OCI-LY1 (cell line): ENCODE results near the gene KRTAP10-4.

ENCODE experiments used
- EZH2 ChIP-seq: fragments of 200-600 bp; sonication (generic), shearing (Covaris generic); IDR thresholded peaks from 2 replicates; pipeline ENCODE4 v1.8.0; 2017; ENCODE audit warnings: borderline replicate concordance, mixed run types, mild to moderate bottlenecking, antibody characterized with exemption, low read length, moderate library complexity, mixed read lengths
- TF ChIP-seq, protein P1 (sequence below): fragments of 200-600 bp; sonication (generic), shearing (Covaris generic); IDR thresholded peaks from 2 replicates; pipeline ENCODE4 v1.5.1; 2017; ENCODE audit warnings: mild to moderate bottlenecking, antibody characterized with exemption, low read length, moderate library complexity, mixed read lengths

DNA sequence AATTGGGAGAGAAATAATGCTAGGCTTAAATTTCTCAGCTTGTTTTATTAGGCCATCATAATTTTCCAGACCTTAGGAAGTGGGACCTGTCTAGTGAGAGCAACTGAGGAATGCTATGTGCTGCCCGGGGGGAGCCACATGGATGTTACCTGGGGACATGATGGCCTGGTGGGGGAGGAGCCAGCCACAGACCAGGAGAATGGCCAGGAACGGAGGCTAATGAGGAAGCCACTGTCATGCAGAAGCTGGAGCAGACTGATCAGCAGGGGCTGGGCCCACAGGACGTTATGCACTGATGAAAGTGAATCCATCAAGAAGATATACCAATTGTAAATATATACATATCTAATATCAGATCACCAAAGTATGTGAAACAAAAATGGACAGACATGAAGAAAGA, 29.0 kb upstream of the KRTAP10-4 start:
- TF ChIP-seq, protein P1, sequence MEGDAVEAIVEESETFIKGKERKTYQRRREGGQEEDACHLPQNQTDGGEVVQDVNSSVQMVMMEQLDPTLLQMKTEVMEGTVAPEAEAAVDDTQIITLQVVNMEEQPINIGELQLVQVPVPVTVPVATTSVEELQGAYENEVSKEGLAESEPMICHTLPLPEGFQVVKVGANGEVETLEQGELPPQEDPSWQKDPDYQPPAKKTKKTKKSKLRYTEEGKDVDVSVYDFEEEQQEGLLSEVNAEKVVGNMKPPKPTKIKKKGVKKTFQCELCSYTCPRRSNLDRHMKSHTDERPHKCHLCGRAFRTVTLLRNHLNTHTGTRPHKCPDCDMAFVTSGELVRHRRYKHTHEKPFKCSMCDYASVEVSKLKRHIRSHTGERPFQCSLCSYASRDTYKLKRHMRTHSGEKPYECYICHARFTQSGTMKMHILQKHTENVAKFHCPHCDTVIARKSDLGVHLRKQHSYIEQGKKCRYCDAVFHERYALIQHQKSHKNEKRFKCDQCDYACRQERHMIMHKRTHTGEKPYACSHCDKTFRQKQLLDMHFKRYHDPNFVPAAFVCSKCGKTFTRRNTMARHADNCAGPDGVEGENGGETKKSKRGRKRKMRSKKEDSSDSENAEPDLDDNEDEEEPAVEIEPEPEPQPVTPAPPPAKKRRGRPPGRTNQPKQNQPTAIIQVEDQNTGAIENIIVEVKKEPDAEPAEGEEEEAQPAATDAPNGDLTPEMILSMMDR: no peak
- TF ChIP-seq EZH2: no peak
